Spleen (tissue), 7 donors: ENCODE results near the gene SMIM5.

ENCODE experiments used
- POLR2AphosphoS5 ChIP-seq, 3 donors: sonication (generic); formaldehyde crosslinking; IDR thresholded peaks; one replicate each; pipeline ENCODE4 v1.5.1; 2017; ENCODE audit warnings: antibody characterized with exemption in 3 of 3
- TF ChIP-seq, protein P1 (sequence below), 11 experiments: fragments of 200-600 bp in 7 of 11; fragments of 450-650 bp in 4 of 11; sonication (generic) in 4 of 11; IDR thresholded peaks in 8 of 11; conservative IDR thresholded peaks in 3 of 11; 1 replicate in 7 of 11; 2 replicates in 4 of 11; pipeline versions ENCODE4 v1.4.0 to v1.8.0; 2016 to 2021; ENCODE audit warnings: antibody characterized with exemption in 11 of 11, inconsistent platforms in 4 of 11, mild to moderate bottlenecking in 1 of 11
- donor health status: DM: no; HTN: no; CAD: no; lungs with moderate emphysema.
- donor health status: DM: no; HTN: no; CAD: no.
- donor health status: DM: no; HTN: no; CAD: no.

DNA sequence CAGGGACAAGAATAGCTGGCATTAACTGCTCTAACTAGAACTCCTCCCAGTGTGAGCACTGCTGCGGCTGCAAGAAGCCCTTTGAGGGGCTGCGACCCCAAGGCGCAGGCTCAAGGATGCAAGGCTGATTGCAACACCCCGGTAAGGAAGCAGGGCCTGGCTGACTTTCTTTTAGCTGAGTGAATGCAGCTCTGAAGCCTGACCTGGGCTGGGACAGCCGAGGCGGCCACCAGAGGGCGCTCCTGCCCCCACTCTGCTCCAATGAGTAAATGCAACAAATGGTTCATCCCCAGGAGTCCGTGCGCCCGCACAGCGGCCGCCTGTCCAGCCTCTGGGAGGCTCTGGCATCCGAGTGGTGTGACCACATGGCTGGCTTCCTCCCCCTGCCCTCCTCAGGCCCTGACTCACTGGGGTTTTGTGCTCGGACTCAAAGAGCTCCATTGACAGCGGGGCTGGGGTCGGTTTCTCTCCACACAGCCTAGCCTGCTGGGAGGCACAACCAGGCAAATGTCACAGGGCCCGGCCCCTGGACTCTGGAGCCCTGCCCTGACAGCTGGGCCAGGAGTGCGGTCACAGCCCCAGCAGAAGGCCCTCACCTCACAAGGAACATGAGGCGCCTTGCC lies at the start of gene SMIM5:
- TF ChIP-seq, protein P1, sequence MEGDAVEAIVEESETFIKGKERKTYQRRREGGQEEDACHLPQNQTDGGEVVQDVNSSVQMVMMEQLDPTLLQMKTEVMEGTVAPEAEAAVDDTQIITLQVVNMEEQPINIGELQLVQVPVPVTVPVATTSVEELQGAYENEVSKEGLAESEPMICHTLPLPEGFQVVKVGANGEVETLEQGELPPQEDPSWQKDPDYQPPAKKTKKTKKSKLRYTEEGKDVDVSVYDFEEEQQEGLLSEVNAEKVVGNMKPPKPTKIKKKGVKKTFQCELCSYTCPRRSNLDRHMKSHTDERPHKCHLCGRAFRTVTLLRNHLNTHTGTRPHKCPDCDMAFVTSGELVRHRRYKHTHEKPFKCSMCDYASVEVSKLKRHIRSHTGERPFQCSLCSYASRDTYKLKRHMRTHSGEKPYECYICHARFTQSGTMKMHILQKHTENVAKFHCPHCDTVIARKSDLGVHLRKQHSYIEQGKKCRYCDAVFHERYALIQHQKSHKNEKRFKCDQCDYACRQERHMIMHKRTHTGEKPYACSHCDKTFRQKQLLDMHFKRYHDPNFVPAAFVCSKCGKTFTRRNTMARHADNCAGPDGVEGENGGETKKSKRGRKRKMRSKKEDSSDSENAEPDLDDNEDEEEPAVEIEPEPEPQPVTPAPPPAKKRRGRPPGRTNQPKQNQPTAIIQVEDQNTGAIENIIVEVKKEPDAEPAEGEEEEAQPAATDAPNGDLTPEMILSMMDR (IDR thresholded peaks at IDR 0.05 in 8 of 11, conservative IDR thresholded peaks at IDR 0.05 in 3 of 11): peak; percentile 76 to 99 (median 96)
- TF ChIP-seq POLR2AphosphoS5 (IDR thresholded peaks at IDR 0.05): peak; percentile 35 to 61 (median 43)
